GM18868 (cell line): ENCODE measurements around the gene TUBG1.
"Not testable (repeated sequence)": the region's sequence is repeated elsewhere in the genome, so short reads cannot be mapped to it uniquely, and the experiment has no call there.

Source experiments
- ATAC-seq: cut with Tn5 transposase; IDR thresholded peaks from one replicate; pipeline ENCODE4 v1.9.1; 2021; ENCODE audit warnings: mild to moderate bottlenecking, moderate library complexity; ENCODE audit not compliant: unreplicated experiment

Gene TUBG1

DNA sequence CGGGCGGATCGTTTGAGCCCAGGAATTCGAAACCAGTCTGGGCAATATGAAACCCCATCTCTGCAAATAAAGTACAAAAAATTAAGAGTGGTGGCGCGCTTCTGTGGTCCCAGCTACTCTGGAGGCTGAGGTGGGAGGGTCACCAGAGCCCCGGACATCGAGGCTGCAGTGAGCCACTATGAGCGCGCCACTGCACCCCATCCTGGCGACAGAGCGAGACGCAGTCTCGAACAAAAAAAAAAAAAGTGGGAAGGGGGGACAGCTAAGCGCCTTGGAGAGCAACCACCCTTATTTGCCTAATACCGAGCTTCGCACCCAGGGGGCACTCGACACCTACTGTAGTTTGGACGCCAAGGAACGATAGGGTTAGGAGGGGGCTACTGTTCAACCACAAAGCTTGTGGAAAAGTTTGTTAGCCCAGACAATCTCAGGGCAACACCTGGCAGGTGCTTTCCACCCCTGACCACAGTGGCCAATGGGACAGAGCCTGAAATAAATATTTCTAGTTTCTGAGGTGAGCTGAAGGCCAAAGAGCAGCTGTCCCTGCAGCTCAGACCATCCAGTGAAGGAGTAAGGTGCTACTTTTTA is 31.1 kb upstream of the TUBG1 start:
- ATAC-seq, result peak; percentile 51

DNA sequence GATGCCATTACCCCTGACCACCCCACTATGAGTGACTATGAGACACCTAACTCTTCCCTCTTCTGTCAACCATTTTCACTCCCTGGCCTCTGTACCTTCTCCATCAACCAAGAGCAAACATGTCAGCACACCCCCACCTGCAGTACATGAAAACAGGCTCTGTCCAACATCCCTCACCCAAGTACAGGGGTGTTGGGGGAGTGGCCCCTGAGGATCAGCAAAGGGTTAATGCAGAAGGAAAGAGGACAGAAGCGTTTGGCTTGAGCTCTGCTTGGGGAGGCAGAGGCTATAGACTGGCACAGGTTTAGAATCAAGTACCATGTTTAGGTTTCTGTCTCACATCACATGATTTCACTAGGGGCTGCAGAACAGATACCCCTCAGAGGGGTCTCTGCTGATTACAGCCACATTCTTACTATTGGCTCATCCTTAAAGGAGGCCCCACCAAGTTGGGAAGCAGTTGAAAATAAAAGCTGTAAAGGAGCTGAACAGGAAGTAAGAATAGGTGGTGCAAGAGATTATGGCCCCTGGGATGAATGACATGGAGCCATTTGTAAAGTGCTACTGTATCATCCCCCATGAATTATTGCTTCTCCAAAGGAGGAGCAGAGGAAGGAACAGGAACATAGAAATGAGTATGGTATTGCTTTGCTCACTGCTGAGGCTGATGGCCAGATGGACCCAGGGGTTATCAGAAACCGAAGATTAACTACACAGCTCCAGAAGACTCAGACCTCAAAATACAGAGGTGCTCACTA is 29.5 kb upstream of the TUBG1 start:
- no peak for ATAC-seq

DNA sequence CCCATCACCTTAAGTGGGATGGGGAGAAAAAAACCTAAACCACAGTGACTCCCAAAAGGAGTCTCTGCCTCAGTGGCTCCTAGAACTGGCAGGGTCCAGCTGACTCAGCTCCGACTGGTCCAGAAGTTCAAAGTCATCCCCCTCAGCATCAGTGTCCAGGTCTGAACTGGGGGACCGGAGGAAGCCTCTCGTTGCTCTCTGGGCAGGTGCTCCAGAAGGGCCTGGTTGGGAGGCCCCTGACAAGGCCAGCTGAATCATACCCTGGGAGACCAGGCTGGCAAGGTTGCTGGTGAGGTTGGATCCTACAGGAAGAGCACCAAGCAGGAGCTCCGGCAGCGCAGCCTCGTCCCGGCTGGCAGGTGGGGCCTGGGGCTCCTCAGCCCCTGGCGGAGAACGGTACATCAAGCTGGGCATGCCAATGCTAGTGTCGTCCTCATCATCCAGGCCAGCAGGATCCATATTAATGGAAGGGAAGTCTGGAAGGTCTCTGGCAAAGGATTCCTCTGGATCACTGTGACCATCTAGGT is 27.7 kb upstream of the TUBG1 start:
- ATAC-seq, result no peak

DNA sequence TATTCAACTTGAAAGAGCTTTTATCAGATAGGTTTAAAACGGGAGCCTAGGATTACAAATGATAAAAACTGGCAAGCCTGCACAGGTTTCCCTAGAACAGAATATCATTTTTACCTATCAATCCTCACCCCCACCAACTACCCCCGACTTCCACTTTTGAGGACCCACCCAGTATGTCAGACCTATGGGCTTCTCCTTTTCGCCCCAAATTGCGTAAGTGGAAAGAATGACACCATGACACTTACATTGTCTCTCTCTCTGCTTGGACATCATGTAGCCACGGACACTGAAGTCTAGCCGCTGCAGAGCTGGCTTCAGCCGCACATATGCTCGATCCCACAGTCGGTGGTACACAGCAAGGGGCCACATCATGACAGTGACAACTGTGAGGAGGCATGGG is 24.6 kb upstream of the TUBG1 start:
- ATAC-seq, result no peak

DNA sequence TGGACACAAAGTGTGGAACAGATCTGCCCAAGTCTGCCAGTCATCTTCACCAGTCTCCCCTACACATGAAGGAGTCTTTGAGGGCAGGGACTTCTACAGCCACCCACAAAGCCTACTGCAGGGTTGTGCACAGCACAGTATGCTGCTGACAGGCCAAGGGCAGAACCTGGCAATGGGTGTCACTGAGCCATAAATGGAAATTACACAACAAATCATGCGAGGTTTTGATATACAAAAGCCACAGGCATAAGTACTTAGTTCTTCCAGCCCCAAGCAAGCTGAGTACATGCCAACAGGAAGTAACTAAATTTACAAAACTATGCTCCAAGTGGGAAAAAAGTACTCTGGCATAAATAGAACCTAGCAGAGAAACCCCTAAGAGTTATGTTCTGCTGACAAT is 24.1 kb upstream of the TUBG1 start:
- no peak for ATAC-seq

DNA sequence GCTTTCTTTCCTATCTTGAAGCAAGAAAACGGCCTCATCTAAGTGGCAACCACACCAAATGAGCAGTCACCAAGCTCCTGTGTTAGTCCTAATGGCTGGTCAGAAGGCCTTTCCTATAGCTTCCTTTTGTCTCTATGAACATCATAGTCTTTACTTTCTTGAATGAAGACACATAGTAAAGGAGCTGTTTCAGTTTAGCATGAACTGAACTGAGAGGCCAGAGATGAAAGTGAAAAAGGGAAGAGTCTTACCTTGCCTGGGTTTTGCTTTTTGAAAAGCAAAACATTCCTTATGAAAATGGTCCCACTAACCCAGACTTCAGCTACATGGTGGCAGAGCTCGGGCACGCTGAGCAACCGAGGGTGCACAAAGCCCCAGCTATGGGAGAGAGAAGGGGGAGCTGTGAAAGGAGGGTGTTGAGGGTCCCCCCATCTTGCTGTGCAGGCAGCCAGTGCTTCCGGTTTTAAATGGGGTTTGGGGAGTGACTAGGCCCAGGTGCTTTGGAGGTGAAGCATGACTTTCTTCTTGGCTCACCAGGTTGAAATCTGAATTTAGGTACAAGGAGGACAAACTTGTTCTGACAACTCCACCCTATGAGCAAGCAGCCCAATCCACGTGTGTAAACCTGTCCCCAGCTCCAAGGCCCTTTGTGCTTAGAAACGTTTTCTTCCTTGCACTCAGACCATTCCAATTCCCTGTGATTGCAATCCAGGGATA is 22.8 kb upstream of the TUBG1 start:
- peak; percentile 39 for ATAC-seq

DNA sequence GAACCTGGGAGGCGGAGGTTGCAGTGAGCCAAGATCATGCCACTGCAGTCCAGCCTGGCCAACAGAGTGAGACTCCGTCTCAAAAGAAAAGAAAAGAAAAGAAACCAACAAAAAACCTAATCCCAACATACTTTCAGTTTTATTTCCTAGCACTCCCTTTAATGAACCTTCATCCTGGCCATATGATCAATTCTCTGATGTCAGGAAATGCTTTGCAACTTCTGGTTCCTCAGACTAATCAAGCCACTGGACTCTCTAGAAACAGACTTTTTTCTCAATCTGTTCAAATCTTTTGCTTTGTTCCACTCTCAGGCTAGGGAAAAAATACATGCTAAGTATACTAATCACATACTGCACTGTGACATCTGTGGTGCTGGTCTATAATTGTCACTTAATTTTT is 18.6 kb upstream of the TUBG1 start:
- ATAC-seq, result no peak

DNA sequence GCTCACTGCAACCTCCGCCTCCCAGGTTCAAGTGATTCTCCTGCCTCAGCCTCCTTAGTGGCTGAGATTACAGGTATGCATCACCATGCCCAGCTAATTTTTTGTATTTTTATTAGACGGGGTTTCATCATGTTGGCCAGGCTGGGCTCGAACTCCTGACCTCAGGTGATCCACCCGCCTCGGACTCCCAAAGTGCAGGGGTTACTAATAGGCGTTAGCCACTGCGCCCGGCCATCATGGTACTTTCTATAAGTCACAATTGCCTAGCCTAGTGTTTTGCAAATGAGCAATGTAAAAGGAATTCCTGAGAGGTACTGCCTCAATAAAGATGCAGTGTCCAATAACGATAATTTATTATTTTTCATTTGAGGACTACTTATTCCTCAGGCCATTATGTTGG is 18.1 kb upstream of the TUBG1 start:
- no peak for ATAC-seq

DNA sequence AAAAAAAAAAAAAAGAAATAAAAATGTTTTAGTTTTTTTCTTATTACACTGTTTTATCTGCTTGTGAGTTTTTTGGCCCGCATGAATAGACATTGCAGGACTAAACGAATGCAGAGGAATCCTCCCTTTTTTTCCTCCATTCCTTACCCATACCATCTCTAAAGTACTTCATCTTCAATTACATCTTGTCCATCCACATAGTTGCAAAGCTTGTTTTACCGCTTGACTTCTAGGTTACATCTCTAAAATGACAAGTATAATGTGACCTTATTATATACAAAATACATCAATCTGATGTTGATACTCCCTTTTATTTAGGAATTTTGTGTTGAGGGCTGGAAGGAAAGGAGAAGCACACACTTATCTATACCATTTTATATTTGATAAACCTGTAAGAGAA is 13.1 kb upstream of the TUBG1 start:
- ATAC-seq, result no peak

DNA sequence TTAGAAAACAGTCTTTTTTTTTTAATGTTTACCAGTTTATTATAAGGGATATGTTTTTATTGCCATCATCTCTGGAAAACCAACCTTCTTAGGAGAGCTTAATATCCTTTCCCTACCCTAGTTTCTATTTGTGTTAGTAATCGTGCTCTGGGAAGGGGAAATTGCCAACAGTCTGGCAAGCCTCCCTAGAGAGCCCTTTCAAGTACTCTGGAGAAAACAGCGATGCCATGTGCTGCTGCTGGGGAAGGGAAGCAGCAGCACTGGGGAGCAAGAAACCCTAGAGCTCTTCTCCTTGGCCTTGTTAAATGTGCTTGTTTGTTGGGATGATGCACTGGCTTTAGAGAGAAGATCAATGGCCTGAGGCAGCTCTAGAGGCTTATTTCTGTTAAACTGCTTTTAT is 10.6 kb upstream of the TUBG1 start:
- no peak for ATAC-seq

DNA sequence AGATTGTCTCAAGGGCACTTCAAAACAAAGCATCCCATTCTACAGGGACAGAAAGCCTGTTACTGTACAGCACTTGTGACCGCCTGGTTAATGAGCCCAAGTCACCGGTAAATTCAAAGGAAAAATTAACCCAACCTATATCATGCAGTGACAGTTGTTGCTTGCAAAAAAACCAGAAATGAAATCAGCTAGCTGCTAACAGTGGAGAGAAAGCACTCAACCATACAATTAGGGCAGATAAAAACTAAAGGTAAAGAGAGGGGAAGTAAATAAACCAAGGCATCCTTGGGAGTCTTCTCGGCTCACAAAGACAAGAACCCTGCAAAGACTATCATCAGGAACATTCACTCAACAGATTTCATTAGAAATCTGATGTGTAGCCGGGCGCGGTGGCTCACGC is 6.2 kb upstream of the TUBG1 start:
- no peak for ATAC-seq

DNA sequence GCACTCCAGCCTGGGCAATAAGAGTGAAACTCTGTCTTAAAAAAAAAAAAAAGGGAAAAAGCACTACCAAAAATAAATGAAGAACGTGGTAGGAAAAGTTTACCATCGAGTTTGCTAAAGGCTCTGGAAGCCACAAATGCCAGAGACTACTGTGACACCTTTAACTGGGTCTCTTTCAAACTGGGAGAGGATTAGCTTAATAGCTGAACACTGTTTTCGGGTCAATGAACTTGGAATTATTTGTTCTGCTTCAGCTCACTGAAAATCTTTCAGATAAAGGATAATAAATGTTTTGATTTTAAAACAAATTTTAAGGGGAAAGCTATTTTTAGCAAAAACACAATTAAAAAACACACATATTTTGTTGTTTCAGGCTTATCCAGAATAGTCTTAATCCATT is 1.7 kb upstream of the TUBG1 start:
- no peak for ATAC-seq

DNA sequence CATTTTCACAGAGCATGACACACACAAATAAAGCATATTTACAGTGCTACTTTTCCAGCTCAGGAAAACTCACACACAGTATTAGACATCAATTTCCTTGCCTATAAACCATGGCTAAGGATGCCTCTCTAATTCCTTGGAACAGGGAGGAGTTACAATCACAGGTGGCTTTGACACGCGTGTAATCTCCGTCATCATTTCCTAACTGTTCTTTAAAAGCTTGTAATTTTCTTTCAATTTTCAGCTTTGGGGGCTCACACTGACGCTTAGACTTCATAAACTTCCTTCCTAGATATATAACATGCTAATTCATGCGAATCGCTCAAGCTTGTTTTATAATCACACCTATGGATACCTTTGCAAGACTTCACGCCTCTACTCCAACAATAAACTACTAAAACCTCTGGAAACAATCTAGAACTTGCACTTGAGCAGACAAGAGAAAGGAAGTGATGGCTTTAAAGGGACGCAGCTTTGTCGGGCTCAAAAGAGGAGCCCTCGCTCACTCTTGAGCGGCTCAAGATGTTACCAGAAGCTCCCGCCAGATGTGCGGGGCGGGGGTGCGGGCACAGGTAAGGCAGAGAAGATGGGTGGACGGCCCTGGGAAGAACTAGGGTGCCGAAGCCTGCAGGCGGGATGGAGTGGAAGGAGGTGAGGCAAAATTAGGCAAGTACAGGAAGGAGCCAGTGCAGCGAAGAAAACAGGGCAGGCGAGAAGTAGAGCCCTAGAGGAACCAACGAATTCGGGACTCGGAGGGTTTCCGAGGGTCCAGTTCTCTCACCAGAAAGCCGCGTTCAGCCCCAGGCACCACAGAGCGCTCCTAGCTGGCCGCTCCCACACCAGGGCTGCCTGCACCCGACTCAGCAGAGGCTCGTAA is 940 bp upstream of the TUBG1 start:
- peak; percentile 35 for ATAC-seq

DNA sequence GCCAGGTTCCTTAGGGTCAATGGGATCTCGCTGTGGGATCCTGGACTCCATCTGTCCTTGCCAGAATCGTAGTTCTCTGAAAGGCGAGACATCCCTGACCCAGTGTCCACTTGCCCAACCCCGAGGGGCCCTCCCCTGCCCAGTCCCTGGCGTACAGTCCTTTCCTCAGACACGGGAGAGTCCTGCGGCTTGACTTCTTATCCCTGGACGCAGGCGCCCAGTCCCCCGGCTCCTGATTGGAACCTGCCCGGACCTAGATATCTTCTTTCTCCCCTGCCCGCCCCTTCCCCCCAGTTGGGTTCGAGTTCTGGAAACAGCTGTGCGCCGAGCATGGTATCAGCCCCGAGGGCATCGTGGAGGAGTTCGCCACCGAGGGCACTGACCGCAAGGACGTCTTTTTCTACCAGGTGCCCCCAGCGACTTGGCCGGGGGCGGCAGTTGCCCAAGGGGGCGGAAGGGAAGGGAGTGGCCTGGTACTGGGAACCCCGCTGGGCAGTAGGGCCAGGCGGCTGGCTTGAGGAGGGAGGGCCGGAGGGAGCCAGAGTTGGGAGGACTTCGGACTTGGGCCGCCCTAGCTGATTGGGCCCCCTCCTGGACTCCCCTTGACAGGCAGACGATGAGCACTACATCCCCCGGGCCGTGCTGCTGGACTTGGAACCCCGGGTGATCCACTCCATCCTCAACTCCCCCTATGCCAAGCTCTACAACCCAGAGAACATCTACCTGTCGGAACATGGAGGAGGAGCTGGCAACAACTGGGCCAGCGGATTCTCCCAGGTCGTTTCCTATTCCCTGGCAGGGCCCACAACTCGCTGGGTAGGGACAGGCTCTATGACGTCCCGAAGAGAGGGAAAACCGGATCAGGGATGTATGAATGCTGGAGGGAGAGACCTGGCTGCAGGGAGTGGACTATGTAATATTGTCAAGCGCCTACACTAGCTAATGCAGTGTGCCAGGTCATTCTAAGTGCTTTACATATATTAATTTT is 625 bp downstream of the TUBG1 start:
- ATAC-seq, result peak; percentile 2

DNA sequence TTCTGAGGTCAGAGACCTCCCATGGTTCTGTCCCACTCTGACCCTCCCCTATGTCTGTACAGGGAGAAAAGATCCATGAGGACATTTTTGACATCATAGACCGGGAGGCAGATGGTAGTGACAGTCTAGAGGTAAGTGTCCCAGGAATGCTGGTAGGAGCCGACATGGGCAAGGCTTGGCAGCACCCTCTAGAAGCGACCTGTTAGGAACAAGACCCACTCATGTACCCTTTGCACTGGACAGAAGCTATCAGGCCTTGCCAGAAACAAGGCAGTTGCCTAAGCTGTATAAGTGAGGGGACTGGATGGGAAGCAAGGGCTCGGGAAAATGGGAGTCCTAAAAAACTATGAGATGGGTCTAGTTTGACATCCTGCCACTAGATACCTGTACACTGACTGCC is 2.5 kb downstream of the TUBG1 start:
- ATAC-seq, result no peak

DNA sequence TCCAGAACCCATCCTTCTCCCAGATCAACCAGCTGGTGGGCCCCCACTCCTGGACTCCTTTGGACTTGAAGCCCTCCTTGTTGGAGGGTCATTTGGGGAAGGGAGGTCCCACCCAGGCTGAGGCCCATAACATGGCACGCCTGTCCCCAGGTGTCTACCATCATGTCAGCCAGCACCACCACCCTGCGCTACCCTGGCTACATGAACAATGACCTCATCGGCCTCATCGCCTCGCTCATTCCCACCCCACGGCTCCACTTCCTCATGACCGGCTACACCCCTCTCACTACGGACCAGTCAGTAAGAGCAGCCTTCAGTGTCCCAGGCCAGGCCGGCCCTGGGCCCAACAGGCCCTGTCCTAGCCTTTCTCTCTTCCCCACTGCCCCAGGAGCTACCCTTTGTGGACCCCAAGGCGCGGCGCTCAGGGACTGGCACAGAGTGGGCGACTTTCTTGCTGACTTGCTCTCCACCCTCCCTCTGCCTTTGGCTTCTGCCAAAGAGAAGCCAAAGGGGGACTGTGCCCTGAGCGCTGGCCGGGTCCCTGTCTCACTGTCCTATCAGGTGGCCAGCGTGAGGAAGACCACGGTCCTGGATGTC is 4.3 kb downstream of the TUBG1 start:
- no peak for ATAC-seq

DNA sequence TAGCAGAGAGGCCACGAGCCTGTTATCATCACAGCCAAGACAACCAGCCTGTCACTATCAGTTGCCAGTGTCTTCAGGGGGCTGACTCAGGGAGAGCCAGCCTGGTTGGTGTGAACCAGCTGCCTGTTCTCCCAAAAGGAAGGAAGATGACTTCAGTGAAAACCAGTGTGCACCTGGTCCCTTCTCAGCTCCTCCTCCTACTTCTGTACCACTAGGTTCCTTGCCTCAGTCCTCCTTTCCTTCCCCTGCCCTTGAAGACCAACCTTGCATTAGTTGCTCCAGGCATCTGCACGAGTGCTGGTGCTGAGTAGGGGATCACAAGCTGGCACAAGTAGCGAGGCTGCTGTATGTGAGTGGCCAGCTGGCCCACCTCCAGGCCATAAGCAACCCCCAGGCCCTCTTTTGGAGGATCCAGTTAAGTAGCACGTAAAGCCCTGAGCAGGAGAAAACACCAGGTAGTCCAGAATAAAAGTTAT is 8.5 kb downstream of the TUBG1 start:
- ATAC-seq, result peak; percentile 14

DNA sequence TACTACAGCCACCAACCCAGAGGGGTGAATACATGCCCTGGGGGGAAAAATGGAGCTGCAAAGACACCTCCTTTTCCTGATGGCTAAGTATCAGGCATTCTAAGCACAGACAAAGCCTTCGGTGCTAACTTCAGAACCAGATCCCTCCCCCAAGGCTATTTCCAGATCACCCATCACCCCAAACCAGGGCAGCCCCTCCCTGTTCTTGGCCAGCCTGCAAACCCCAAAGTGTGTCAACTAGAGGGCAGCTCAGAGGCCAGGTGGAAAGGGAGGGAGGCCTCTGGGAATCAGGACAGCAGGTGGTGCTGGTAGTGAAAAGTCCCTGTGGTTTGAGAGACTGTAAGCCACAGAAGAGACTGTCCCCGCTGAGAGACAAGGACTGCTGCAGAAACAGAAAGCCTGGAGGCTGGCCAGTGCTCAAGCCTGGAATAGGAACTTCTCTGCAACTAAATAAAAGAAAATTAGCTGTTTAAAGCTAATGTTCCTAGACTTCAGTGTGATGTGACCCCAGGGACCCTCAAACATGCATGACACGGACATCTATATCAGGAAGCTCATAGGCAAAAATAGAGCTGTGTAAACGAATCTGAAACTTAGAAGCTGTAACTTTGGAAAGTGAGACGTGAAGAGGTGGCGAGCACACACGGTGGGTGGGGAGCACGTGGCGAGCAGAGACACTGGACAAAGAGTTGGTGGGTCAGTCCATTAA is 9.1 kb downstream of the TUBG1 start:
- ATAC-seq, result peak; percentile 76

DNA sequence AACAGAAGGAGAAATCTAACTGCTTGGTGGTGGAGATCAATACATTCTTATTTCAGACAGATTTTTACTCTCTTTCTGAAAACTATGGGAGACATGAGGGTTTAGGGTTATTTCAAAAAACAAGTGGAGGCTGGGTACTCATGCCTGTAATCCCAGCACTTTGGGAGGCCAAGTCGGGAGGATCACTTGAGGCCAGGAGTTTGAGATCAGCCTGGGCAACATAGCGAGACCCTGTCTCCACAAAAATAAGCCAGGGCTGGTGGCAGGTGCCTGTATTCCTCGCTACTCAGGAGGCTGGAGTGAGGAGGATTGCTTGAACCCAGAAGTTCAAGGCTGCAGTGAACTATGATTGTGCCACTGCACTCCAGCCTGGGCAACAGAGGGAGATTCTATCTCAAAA is 12.5 kb downstream of the TUBG1 start:
- not testable (repeated sequence) for ATAC-seq
